ENCODE data around the gene NEU4.

Gene NEU4

DNA sequence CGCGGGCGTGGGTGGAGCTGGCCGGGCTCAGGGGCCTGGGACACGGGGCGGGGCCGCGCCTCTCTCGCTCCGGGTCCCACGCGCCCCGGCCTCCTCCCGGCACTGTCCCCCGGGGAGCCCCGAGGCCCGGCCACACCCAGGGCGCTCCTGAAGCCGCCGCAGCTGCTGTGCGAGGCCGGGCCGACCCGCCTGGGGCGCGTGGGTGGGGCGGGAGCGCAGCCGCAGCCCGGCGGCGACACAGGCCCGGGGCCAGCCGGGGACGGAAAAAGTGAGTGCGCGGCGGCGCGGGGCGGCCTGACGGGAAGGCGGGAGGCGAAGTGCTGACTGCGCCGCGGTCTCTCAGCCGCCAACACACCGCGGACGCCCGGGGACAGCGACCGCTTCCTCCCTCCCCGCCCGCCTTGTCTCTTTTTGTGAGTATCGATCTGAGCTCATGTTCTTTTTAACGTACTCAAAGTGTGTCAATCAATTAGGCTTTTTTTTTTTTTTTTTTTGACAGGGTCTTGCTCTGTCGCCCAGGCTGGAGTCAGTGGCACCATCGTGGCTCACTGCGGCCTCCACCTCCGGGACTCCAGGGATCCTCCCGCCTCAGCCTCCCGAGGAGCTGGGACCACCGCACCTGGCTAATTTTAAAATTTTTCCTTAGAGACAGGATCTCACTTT, 35.2 kb downstream of the NEU4 start:
- no peaks in the 10 kb centered on the region for H3K4me1 ChIP-seq (ENCODE audit: control insufficient read depth, insufficient read depth, low read length)
- H3K27me3 ChIP-seq (ENCODE audit: control insufficient read depth, insufficient read depth, low read length), result peaks cover 26% of the 10 kb centered on the region
- no peak overlapping the region for H3K27ac ChIP-seq (ENCODE audit: low read depth, low read length)
- no peak overlapping the region for H3K9ac ChIP-seq (ENCODE audit: low read depth, low read length)
- H3K9me3 ChIP-seq (ENCODE audit: control insufficient read depth, insufficient read depth, low read length), result no peaks in the 10 kb centered on the region
- peak overlapping the region; percentile 57 for H3K4me3 ChIP-seq (ENCODE audit: low read depth, low read length)
- H3K36me3 ChIP-seq (ENCODE audit: control insufficient read depth, insufficient read depth, low read length), result no peaks in the 10 kb centered on the region

DNA sequence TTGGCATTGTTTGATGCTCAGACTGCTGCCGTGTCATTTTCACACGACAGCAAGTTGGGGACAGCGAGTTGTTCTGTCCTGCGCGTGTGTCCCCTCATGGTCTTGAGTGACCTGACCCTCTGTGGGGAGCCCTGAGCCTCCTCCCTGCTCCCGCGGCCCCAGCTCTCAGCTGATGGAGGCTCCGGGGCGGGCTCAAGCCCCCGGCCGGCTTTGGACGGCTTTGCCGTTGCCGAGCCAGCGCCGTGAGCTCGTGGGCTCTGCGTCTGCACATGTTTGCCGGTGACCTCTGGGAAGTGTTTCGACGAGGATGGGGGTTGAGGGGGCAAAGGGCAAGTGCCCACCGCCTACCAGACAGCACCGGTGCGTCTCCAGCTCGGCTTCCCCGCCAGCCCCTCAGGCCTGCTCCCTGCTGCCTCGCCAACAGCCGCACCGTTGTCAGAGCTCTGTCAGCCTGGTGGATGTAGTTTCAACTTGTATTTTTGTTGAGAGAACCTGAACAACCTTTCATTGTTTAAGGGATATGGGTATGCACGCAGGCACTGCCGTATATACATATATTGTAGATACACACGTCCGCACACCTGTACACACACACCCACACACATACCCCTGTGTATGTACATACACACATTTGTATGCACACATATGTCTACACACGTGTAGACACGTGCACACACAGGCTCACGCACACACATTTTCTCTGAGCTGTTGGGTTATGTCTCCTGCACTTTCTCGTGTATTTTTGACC, 36.0 kb downstream of the NEU4 start:
- Histone ChIP-seq H3K27me3 (ENCODE audit: control insufficient read depth, insufficient read depth, low read length) (peaks cover 26% of the 10 kb centered on the region), H3K9ac (ENCODE audit: low read depth, low read length) (no peak overlapping the region), H3K4me1 (ENCODE audit: control insufficient read depth, insufficient read depth, low read length) (no peaks in the 10 kb centered on the region), H3K4me3 (ENCODE audit: low read depth, low read length) (no peak overlapping the region), H3K9me3 (ENCODE audit: control insufficient read depth, insufficient read depth, low read length) (no peaks in the 10 kb centered on the region), H3K27ac (ENCODE audit: low read depth, low read length) (no peak overlapping the region), H3K36me3 (ENCODE audit: control insufficient read depth, insufficient read depth, low read length) (no peaks in the 10 kb centered on the region)

DNA sequence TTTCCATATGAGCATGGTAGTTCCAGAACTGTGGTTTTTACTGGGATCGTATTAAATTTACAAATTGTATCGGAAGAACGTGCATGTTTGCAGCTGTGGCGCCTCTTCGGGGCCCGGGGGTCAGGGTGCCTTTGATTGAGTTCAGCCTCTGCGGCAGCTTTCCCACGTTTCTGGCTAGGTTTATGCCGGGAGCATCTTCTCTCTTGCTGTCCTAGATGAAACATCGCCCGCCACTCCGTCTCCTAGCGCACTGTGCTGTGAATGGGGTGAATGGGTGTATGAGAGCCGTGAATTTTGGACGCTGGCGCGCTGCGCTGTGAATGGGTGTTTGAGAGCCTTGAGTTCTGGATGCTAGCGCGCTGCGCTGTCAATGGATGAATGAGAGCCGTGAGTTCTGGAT, 37.4 kb downstream of the NEU4 start:
- H3K9me3 ChIP-seq (ENCODE audit: control insufficient read depth, insufficient read depth, low read length), result no peaks in the 10 kb centered on the region
- no peak overlapping the region for H3K4me3 ChIP-seq (ENCODE audit: low read depth, low read length)
- no peak overlapping the region for H3K27ac ChIP-seq (ENCODE audit: low read depth, low read length)
- H3K36me3 ChIP-seq (ENCODE audit: control insufficient read depth, insufficient read depth, low read length), result no peaks in the 10 kb centered on the region
- H3K9ac ChIP-seq (ENCODE audit: low read depth, low read length), result no peak overlapping the region
- peaks cover 26% of the 10 kb centered on the region for H3K27me3 ChIP-seq (ENCODE audit: control insufficient read depth, insufficient read depth, low read length)
- H3K4me1 ChIP-seq (ENCODE audit: control insufficient read depth, insufficient read depth, low read length), result no peaks in the 10 kb centered on the region

- Histone ChIP-seq H3K9ac (ENCODE audit: low read depth, low read length) (no peak overlapping the region), H3K27me3 (ENCODE audit: control insufficient read depth, insufficient read depth, low read length) (peaks cover 15% of the 10 kb centered on the region), H3K36me3 (ENCODE audit: control insufficient read depth, insufficient read depth, low read length) (no peaks in the 10 kb centered on the region)
Observed at GRCh38 chr2:241848761-241849615, 40.0 kb downstream of the NEU4 start.

DNA sequence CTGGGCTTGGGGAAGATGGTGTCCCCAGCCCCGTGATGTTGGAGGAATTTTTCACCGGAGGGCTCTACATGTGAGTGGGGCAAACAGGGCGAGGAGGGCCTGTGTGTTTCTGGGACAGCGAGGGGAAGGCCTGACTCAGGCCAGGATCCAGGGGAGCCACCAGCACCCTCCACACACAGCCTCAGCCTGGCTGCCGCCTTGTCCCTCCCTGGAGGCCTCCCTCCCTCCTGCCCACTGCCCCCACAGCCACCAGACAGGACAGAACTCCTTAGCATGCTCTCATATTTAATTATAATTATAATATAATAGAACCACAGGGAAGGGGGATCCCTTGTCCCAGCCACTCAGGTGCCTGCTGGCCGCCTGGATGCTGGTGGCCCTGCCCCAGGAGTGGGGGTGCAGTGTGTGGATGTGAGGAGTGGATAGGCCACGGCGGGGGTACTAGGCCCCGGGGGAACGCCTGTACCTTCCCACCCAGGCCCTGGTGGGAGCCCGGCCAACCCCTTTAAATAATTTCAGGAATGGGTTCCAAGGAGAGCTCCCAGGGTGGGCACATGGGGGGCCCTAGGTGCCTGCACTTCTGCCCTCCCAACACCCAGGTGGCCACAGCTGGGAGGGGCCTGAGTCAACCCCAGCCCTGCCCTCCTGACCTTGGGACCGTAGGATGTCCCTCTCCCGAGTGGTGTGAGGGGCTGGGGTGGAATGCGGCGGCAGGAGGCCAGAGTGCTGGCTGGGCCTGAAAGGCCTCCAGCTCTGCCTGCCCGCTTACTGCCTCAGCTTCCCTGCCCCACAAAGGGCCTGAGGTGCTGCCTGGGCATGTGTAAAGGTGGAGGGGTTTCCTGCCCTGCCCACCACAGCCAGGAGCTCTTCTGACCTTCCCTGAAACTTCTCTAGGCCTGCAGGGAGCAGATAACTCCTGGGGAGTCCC, 40.9 kb downstream of the NEU4 start:
- Histone ChIP-seq H3K27ac (ENCODE audit: low read depth, low read length) (no peak overlapping the region), H3K36me3 (ENCODE audit: control insufficient read depth, insufficient read depth, low read length) (no peaks in the 10 kb centered on the region), H3K27me3 (ENCODE audit: control insufficient read depth, insufficient read depth, low read length) (peaks cover 7% of the 10 kb centered on the region), H3K4me1 (ENCODE audit: control insufficient read depth, insufficient read depth, low read length) (no peaks in the 10 kb centered on the region), H3K4me3 (ENCODE audit: low read depth, low read length) (no peak overlapping the region), H3K9me3 (ENCODE audit: control insufficient read depth, insufficient read depth, low read length) (no peaks in the 10 kb centered on the region), H3K9ac (ENCODE audit: low read depth, low read length) (no peak overlapping the region)

More at GRCh38 chr2:241848761-241849615, 40.0 kb downstream of the NEU4 start:
- Histone ChIP-seq H3K4me1 (ENCODE audit: control insufficient read depth, insufficient read depth, low read length) (no peaks in the 10 kb centered on the region), H3K27ac (ENCODE audit: low read depth, low read length) (no peak overlapping the region), H3K4me3 (ENCODE audit: low read depth, low read length) (no peak overlapping the region), H3K9me3 (ENCODE audit: control insufficient read depth, insufficient read depth, low read length) (no peaks in the 10 kb centered on the region)

DNA sequence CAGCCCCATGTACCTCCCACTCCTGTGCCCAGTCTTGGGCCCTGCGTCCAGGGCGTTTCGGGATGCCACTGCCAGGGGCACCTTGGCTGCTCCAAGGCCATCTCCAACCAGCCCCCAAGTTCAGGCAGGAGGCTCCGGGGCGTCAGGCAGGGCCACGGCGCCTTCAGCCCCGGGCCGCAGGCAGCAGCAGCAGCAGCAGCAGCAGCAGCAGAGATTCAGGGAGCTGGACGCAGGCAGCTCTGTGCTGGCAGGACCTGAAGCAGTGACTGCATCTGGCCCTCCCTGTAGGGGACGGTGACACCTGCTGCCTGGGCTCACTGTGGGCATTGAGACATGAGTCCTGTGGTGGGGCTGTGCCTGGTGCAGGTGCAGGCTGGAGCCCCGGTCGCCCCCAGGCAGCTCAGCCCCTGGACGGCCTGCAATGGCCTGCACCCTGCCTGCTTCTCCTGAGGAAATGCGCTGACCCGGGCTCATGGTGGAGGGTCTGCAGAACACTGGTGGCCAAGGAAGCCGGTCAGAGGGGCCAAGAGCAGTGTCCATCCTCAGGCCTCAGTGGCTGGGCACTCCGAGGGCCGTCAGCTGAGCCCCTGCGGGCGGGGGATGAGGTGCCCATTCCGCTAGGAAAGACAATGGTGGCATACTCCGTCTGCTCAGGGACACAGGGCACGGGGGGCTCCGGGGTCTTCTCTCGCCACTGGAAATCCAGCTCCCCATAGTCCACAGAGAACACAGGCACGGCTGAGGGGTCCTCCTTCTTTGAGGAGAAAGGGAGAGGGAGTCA, 41.7 kb downstream of the NEU4 start:
- H3K4me3 ChIP-seq (ENCODE audit: low read depth, low read length), result no peak overlapping the region
- no peak overlapping the region for H3K9ac ChIP-seq (ENCODE audit: low read depth, low read length)
- H3K27ac ChIP-seq (ENCODE audit: low read depth, low read length), result no peak overlapping the region

GRCh38 chr2:241851325-241852115, 42.5 kb downstream of the NEU4 start:
- Histone ChIP-seq H3K9me3 (ENCODE audit: control insufficient read depth, insufficient read depth, low read length) (no peaks in the 10 kb centered on the region), H3K4me3 (ENCODE audit: low read depth, low read length) (no peak overlapping the region), H3K36me3 (ENCODE audit: control insufficient read depth, insufficient read depth, low read length) (no peaks in the 10 kb centered on the region), H3K4me1 (ENCODE audit: control insufficient read depth, insufficient read depth, low read length) (no peaks in the 10 kb centered on the region), H3K27me3 (ENCODE audit: control insufficient read depth, insufficient read depth, low read length) (no peaks in the 10 kb centered on the region), H3K9ac (ENCODE audit: low read depth, low read length) (no peak overlapping the region), H3K27ac (ENCODE audit: low read depth, low read length) (no peak overlapping the region)

More for the DNA sequence above, 41.7 kb downstream of the NEU4 start:
- Histone ChIP-seq H3K9me3 (ENCODE audit: control insufficient read depth, insufficient read depth, low read length) (no peaks in the 10 kb centered on the region), H3K4me1 (ENCODE audit: control insufficient read depth, insufficient read depth, low read length) (no peaks in the 10 kb centered on the region), H3K27me3 (ENCODE audit: control insufficient read depth, insufficient read depth, low read length) (no peaks in the 10 kb centered on the region), H3K36me3 (ENCODE audit: control insufficient read depth, insufficient read depth, low read length) (no peaks in the 10 kb centered on the region)

DNA sequence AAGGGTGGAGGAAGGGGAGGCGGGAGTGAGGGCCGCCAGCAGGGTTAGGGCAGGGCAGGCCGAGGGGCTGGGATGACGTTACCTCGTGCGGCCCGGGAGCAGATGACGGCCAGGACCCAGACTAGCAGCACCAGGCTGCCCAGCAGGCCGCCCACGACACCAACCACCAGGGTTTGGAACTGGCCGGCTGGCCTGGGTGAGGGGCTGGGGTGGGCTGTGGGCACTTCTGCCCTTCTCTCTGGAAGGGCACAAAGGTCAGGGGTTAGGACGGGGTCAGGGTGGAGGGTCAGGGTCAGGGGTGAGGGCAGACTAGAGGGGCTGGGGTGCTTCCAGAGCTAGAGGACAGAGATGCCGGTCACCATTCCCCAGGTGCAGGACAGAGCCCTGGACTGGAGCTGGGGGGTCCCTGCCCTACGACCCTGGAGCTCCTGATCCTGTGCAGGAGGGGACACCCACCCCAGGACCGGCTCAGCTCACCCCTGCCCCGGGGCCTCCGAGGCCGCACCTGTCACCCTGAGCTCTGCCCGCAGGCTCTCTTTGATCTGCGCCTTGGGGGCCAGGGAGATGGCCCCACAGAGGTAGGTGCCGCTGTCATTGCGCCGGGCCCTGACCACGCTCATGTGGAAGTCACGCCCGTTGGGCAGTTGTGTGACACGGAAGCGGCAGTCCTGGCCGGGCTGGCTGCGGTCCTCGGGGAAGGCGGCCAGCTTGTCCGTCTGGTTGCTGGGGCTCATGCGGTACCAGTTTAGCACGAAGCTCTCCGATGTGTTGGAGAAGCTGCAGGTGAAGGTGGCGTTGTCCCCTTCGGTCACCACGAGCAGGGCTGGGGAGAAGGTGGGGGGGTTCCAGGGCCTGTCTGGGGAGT, 43.4 kb downstream of the NEU4 start:
- Histone ChIP-seq H3K27ac (ENCODE audit: low read depth, low read length) (no peak overlapping the region), H3K36me3 (ENCODE audit: control insufficient read depth, insufficient read depth, low read length) (no peaks in the 10 kb centered on the region), H3K27me3 (ENCODE audit: control insufficient read depth, insufficient read depth, low read length) (no peaks in the 10 kb centered on the region)

More for the DNA sequence above, 43.4 kb downstream of the NEU4 start:
- no peak overlapping the region for H3K9ac ChIP-seq (ENCODE audit: low read depth, low read length)
- no peaks in the 10 kb centered on the region for H3K9me3 ChIP-seq (ENCODE audit: control insufficient read depth, insufficient read depth, low read length)
- H3K4me3 ChIP-seq (ENCODE audit: low read depth, low read length), result no peak overlapping the region
- no peaks in the 10 kb centered on the region for H3K4me1 ChIP-seq (ENCODE audit: control insufficient read depth, insufficient read depth, low read length)
